CD4-positive, alpha-beta T cell treated with Interleukin-12 subunit alpha and Interleukin-12 subunit beta, for 1 hour (primary cell): ENCODE results near the gene CCDC71L.

Experiments
- DNase-seq: peaks from one replicate; pipeline ENCODE4 v3.0.0-alpha.2; 2020

The CCDC71L gene

DNA sequence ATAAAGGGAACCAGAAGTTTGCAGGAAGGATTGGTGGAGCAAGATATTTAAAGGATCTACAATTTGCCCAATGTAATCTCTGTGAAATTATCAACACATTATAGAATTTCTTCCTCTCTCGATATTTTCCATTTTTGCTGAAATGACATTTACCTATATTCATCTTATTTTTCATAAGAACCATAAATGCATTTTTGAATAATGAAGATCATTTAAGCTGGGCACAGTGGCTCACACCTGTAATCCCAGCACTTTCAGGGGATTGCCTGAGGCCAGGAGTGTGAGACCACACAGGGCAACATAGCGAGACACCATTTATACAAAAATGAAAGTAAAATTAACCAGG lies 37.7 kb downstream of the CCDC71L start:
- DNase-seq, result no peak

- DNase-seq, result no peak
Observed at GRCh38 chr7:106622654-106623314, 38.2 kb downstream of the CCDC71L start.

GRCh38 chr7:106621393-106622132 lies 39.4 kb downstream of the CCDC71L start:
- no peak for DNase-seq

DNA sequence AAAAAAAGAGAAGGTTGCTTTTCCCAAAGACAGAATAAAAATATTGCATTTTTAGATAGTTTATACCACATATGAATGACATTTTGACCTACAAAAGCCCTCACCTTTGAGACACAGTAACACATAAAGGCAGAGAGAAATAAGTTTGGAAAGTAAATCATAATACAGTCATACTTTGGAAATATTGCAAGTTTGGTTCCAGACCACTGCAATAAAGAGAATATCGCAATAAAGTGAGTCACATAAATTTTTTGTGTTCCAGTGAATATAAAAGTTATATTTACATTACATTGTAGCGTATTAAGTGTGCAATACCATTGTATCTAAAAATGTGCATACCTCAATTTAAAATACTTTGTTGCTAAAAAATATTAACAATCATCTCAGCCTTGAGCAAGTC lies 40.3 kb downstream of the CCDC71L start:
- DNase-seq, result no peak

GRCh38 chr7:106620034-106620433 lies 40.9 kb downstream of the CCDC71L start:
- DNase-seq, result no peak

GRCh38 chr7:106619213-106619612 lies 41.7 kb downstream of the CCDC71L start:
- DNase-seq, result no peak

- no peak for DNase-seq
Observed at GRCh38 chr7:106618480-106618879, 42.5 kb downstream of the CCDC71L start.

DNA sequence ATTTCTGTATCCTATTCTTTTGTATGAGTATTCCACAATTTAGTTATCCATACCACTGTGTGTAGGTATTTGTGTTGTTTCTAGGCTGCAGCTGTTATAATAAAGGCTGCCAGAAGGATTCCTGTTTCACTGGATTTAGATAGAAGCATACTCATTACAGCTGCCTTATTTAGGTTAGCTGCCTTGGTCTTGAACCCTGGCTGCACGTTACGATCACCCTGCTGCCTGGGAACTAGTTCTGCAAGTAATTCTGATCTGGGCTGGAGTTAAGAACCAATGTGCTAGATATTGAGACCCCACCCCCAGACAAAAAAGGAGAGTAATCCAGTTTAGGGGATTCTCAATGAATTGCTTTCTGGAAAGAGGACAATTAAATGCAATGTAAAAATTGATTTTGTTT lies 43.1 kb downstream of the CCDC71L start:
- DNase-seq, result no peak

DNA sequence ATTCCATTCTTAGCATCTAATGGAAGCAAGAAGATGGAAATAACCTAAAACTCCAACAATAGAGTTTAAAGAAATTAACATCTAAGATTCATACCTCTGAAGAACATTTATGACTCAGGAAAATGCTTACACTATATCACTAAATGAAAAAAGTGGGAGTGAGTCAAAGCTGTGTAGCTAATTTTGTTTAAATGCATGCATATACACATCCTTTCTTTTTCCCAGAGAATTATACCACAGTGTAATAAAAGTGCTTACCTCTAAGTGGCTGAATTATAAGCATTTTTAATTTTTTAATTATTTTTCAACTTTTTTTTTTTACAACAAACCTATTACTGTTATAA lies 44.3 kb downstream of the CCDC71L start:
- DNase-seq, result no peak

- no peak for DNase-seq
Observed at GRCh38 chr7:106615808-106616707, 44.9 kb downstream of the CCDC71L start.

DNA sequence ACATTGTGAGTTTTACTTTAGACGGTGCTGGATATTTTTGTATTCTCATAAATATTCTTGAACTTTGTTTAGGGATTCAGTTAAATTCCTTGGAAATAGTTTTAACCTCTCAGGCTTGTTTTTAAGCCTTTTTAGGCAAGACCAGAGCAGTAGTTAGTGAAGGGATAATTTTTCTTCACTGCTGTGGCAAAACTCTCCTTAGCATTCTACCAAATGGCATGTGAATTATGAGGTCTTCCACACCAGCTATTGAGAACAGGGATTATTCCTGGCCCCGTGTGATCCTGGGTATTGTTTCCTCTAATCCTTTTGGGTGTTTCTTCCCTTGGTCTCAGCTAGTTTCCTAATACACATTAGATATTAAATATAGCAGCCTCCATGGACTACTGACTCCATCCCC lies 46.2 kb downstream of the CCDC71L start:
- DNase-seq, result no peak

DNA sequence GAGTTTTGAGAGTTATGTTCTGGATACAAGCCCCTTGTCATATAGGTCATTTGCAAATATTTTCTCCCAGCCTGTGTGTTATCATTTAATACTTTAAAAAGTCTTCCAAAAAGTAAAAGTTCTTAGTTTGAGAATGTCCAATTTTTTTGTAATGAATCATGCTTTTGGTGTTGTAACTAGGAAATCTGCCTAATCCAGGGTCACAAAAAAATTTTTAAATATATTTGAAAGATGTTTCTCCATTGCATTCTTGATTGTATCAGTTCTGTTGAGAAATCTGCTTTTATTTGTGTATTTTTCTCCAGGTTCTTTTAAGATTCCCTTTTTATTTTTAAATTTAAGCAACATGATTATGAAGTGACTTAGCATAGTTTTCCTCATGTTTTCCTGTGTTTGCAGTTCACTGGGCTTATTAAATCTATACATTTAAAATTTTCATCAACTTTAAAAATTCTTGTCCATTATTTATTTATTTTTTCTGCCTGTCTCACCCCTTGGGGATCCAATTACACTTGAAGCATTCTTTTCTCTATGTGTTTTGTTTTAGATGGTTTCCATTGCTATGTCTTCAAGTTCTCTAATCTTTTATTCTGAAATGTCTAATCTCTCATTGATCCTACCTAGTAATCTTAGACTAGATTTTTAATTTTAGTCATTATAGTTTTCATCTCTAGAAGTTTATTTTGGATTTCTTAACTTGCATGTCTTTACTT lies 47.0 kb downstream of the CCDC71L start:
- DNase-seq, result no peak

DNA sequence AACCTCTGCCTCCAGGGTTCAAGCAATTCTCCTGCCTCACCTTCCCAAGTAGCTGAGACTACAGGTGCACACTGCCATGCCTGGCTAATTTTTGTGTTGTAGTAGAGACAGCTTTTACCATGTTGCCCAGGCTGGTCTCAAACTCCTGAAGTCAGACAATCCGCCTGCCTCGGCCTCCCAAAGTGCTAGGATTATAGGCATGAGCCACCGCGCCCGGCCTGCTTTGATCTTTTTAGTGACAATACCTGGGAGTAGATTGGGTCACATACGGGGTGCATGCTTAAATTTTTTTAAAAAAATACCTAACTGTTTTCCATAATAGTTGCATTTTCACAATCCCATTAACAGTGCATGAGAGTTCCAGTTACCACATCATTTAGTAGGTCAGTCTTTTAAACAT lies 47.7 kb downstream of the CCDC71L start:
- no peak for DNase-seq

DNA sequence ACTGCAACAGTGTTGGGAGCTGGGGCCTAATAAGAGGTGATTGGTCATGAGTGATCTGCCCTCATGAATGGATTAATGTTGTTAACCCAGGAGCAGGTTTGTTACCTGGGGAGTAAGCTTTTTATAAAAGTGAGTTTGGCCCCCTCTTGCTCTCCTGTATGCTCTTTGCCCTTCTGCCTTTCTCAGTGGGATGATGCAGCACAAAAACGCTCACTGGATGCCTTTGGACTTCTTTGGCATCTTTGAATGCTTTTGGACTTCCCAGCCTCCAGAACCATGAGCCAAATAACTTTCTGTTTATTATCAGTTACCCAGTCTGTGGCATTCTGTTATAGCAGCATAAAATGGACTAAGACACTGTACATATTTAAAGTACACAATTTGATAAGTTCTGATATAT lies 48.5 kb downstream of the CCDC71L start:
- DNase-seq, result no peak

- DNase-seq, result no peak
Observed at GRCh38 chr7:106611911-106612310, 49.0 kb downstream of the CCDC71L start.

GRCh38 chr7:106610996-106611886 lies 49.7 kb downstream of the CCDC71L start:
- no peak for DNase-seq

- DNase-seq, result no peak
Observed at GRCh38 chr7:106609416-106609815, 51.5 kb downstream of the CCDC71L start.

GRCh38 chr7:106608661-106609060 lies 52.3 kb downstream of the CCDC71L start:
- DNase-seq, result no peak
